DMS 273 (cell line): ENCODE data around the gene TMSB10.

Experiments used
- DNase-seq: peaks from one replicate; lab custom pipeline; 2025; ENCODE audit not compliant: unreplicated experiment; lab: John Stamatoyannopoulos, UW

The TMSB10 gene

DNA sequence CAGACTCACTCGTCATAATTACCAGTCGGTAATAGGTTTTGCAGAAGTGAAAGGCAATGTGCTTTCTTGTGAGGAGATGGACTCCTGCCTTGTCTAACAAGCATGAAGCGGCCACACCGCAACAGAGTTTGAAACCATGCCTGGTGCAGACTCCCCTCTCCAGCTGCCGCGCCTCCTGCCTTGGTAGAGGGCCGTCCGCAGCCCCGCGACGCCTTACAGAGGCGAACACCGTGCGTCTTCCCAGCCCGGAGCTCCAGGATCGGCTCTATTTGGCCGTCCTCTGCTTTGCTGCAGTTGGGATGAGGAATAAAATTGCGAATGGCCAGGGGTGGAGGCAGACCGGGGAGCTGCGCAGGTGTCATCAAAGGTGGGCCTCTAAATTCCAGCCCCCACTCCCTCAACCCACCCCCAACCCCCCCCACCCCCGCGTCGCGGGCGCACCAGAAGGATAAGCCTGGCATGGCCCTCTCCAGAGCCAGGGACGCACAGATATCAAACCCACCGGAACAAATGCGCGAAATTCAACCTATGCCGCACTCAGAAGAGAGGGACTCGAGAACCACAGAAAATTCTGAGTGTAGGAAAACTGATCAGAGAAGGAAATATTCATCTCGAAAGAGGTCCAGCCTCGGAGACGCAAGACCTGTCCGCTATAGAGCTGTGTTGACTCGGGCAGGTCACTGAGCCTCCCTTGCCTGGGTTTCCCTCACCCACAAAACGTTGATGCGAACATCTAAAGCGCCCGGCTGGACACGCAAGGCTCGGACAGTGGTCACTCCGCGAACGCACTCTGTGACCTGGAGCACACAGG is 25.7 kb upstream of the TMSB10 start:
- no peak for DNase-seq

DNA sequence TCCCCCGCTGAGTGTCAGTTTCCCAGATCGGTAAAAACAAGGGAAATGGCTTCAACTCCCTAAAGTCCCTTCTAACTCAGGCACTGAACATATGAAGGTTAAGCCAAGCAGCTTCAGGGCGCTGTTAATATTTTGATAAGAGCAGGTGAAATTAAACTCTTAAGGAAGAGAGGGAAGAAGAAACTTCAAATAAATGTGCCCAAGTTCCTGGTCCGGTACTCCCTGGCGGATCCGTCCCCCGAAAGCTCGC is 25.1 kb upstream of the TMSB10 start:
- no peak for DNase-seq

DNA sequence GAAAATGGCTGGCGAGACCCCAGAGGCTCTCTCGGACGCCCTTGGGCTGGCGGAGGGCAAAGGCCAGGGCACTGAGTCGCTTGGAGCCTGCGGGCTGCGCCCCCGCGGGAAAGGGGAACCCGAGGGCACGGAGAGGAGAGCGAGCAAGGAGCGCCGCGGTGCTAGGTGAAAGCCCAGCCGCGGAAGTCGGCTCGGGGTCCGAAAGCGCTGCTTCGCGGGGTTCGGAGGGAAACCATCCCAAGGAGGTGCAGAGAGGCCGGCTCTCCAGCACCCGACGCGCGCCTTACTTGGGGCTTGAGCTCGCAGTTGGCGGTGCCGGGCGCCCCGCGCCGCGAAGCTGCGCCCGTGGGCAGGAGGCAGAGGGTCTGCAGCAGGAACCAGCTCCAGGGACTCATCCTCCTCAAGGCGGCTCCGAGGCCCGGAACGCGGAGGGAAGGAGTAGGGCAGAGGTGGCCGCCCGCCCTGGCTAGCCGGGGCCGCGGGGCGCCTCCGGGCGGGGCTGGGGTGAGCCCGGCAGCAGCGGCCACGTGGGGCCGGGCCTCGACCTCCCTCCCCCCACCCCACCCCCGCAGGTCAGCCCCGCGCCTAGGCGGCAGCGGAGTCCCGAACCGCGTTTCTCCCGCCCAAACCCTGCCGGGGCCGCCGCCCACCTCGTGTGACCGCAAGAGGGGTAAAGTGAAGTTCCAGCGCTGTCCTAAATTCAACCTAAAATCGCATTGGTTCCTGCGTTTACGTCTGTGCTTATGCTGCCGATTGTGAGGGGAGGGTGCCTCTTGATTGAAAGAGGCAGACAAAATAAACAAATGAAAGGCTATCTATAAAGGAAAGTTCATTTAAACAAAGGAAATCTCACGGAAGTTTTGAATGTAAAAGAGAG is 24.6 kb upstream of the TMSB10 start, which contains the start of gene TRABD2A:
Gene TRABD2A, minus strand, starts transcription at position 440 of the 877 bp plus-strand sequence. Its CDS starts 45 bp downstream, at position 395.
- DNase-seq, result peak; percentile 75

DNA sequence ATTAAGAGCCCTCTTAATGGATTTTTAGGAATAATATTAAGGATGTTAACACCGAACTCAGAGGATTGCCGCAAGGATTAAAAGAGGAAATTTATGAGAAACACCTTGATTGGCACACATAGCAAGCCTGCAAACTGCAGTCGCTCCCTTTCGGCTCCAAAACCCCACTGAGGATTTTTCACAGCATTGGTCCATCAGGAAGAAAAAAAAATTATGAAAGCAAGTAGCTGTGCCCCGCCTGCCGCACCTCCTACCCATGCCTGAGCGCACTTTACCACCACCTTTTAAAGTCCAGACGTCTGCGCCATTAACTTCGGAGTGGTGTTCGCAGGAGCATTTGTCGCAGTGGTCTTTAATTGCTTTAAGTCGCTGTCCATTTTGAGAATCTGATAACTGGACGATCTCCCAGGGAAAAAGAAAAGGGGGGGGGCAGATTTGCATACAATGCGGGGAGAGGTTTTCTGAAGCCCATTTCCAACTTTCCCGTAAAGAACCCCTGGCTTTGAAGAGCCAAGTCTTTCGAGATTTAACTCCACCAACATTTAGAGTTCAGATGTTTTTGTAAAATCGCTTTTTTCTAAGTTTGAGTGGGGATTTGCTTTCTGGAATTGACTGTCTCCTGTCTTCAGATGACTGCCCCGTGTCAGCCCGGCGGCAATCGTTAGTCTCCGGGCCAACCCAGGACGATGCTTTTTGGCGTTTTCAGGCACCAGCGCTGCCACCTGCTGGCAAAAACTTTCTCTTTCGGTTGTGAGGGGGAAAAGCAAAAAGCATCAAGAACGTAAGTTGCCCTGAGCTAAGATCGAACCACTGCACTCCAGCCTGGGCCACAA is 23.7 kb upstream of the TMSB10 start:
- DNase-seq, result peak; percentile 93

DNA sequence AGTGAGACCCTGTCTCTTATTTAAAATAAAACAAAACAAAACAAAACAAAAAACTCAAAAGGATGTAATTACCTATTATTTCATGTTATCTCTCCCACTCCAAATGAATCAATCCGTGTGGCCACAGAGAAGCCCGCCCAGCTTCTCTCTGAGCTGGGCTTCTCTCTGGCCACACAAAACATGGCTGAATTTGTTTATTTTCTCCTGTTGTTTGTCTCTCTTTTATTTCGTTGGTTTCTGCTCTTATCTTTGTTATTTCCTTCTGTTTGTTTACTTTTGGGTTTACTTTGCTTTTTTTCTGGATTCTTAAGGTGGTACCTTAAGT is 23.1 kb upstream of the TMSB10 start:
- no peak for DNase-seq

DNA sequence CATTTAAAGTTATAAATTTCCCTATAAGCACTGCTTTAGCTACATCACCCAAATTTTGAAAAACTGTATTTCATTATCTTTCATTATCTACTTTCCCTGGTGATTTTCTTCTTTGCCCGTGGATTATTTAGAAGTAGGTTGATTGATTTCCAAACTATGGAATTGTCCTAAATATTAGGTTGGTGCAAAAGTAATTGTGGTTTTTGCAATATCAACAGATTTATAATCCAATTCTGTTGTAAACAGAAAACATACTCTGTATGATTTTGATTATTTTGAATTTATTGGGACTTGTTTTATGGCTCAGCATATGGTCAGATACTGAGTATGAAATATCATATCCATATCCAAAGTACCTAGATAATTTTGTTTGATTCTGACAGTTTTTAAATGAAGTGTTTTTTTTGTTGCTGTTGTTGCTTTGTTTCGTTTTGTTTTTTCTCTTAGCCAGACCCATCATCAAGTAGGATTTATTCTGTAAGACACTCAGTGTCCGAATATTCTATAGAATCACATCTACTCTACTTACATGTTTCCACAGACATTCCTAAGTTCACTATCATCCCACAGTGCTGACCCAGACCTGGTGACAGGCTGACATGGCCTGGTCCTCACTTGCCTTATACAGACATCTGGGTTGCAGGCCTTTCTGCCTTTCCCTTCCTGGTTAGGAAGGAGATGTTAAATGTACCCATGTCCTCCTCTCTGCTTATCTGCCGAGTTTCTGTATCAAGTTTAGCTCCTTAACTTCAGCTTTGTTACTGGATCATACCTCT is 22.5 kb upstream of the TMSB10 start:
- no peak for DNase-seq

DNA sequence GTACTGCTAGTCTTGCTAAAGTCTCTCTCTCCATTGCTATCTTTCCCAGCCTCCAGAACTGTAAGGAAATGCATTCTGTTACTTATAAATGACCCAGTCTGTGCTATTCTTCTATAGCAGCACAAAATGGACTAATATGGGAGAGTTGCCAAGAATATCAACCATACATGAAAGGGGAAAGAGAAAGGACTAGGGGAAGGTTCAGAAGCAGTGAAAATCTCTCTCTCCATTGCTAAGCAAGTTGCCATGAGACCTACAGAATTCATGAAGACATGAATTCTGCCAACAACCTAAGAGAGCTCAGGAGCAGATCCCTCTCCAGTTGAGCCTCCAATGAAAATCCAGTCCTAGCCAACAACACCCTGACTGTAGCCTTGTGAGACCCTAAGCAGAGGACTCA is 21.0 kb upstream of the TMSB10 start:
- DNase-seq, result no peak

DNA sequence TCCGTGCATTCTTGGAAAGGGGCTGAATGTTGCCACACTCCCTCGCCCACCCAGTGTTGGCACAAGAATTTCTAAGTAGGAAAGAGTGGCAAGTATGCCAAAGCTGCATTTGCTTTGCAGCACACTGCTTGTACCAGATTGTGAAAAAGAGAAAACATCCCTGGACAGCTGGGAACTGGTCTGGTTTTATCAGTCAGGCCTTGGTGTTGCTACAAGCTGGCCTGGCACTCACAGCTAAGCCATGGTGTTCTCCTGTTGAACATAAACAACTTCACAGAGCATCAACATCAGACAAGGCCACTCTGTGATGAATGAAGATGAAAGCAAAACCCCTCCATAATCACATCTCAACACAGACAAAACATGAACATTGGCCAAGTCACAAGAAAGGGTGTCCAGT is 20.3 kb upstream of the TMSB10 start:
- DNase-seq, result no peak

DNA sequence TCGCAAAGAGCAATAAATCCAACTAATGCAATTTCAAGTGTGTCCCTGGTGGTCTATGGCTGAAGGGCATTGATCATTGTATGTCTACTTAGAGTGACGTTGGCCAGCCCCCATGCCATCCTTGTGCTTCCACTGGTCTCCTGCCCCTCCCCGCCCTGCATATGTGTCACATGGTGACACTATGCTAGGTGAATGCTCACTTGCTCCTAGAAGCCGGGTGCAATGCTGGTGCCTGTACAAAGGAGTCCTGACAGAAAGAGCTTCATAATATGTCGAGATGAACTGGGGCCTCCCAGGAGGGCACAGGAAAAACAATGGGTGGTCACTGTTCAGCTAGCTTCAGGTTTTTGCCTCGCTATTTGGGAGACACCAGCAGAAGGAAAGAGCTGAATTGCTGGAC is 18.7 kb upstream of the TMSB10 start:
- DNase-seq, result no peak

DNA sequence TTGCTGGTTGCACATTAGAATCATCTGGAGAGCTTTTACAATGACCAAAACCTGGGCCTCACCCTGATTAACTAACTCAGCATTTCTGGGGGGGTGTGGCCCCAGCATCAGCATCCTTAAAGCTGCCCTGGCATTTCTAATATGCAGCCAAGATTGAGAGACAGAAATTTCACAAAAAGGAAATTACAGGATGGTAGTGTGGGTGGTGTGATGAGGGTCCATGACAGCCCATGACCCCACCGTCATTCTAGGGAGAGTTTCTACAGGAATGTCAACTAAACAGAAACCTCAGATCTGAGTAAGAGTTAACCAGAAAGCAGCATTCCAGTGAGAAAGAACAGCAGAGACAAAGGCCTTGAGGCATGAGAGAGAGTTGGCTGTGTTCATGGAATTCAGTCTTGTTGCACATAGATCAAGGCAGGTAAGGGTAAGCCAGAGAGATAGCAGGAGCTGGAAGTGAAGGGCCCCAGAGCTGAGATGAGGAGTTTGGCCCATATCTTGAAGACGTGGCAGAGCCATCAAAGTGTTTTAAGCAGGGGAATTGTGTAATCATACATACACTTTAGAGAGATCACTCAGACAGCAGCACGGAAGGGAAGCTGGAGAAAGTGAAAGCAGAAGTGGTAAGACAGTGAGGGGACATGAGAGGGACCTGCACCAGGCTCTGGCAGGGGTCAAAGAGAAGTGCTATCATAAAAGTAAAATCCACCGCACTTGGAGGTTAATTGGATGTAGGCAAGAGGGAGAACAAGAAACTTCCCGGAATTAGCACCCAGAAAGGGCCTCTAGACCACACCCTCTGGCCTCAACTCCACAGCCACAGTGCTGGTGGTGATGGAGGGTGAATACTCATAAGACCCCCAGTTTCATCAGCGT is 16.8 kb upstream of the TMSB10 start:
- DNase-seq, result no peak

DNA sequence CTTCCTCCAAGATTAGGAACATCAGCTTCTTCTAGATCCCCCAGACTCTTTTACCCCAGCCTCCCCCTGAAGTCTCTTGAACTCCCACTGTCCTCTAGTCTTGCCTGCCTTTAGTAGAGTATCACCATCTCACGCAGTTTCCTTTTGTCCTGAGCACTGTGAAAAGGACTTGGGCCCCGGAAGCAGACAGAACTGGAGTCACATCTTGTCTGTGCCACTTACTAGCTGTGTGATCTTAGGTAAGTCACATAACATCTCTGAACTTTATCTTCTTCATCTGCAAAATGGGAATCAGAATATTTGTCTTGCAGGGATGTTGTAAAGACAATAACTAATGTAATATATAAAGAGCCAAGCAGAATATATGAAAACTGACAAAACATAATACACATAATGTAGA is 16.1 kb upstream of the TMSB10 start:
- no peak for DNase-seq

DNA sequence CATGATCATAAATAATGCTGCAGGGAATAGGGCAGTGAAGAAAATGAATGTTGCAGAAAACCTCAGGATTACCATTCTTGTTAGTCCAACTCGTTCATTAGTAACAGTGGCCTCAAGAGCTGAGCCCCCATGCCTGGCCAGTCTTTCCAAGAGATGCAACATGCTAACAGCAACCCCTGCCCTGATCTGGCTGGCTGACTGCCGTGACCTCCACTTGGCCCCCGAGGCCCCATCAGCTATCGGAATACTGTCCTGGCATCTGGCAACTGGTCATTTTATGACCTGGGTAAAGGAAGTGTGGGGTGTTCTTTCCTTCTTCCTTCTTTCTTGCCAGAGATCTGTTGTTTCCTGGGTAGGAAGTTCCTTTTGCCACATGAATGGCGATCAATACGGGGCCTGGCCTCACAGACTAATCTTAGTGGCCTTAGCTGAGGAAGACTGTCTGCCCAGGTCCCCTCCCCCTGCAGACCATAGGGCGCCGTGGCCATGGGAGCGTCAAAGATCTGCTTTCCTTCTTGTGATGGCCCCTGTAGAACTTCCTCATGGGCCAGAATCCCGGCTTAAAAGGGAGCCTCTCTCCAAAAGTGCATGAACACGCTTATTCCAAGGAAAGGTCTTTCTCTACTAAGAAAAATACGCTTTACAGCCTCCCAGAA is 14.0 kb upstream of the TMSB10 start:
- DNase-seq, result no peak

DNA sequence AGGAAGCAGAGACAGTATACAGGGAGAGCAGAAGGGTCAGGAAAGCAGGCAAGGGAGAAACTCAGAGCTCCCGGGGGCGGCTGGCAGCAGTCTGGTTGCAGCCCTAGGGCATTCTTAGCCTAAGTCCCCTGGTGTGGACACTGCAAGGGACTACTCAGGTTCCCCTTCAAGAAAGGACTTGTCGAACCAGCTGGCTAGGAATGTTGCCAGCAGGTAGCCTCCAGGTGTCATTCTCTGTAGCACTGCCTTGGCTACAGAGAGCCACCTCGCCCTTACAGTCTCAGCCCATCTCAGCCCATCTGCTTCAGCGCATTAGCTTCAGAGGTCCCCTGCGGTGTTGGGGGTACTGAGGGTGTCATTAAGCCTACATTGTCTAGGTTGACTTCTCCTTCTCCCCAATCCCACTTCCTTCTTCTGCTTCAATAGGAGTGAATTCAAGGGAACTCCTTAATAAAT is 11.3 kb upstream of the TMSB10 start:
- peak; percentile 73 for DNase-seq

DNA sequence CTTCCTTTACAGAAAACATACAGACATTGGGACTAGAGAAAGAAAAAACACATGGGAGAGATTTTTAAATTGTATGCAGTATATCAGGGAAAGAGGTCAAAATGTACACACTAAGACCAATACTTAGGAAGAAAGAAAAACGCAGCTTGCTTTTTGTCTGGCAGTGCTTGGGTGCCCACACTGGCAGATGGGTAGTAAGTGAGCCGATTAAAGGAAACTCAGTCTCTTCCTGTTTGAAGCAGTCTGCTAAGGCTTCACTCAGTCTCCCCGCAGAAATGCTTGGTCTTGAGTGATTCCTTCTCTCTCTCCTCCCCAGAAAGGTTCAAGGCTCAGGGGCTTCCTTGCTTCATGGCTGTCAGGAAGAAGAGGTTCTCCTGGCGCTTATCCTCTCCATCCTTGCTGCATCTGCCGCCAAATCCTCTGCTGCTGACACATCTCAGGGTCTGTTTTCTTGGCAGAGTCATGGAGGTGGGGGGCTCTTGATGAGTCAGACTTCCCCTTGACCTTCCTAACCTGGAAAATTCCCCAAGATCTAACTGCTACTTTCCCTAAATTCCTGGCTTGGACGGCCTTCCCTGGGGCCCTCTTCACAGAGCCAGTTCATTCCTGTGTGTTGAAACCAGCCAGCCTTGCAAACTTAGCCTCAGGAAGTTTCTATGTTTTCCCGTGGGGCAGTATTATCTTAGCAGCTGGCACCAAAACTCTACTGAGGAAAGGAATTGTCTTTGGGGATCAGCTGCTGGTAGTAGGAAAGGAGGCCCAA is 10.5 kb upstream of the TMSB10 start:
- peak; percentile 68 for DNase-seq

DNA sequence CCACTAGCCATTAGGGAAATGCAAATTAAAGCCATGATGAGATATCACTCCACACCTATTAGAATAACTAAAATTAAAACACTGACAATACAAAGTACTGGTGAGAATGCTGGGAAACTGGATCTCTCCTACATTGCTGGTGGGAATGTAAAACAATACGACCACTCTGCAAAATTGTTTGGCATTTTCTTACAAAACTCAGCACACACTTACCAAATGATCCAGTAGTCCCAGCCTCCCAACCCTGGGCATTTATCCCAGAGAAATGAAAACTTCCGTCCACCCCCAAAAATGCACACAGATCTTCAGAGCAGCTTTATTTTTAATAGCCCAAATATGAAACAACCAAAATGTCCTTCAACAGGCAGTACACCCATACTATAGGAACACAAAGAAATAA is 8.9 kb upstream of the TMSB10 start:
- no peak for DNase-seq

DNA sequence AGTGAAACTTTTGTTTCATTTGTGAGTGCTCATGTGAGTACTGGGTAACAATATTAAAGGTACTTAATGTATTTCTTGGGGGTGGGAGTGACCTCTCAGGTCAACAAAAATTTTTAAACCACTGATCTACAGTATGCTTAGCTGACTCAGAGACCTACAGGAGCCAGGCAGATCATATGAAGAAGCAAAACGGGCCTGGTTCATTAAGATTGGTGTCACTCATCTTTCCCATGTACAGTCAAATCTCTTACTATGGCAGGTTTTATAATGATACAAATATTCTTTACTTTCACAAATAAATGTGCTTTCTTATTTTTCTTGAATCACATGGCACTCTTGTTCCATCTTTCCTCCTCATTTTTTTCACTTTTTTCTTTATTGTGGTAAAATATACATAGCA is 7.7 kb upstream of the TMSB10 start:
- no peak for DNase-seq

DNA sequence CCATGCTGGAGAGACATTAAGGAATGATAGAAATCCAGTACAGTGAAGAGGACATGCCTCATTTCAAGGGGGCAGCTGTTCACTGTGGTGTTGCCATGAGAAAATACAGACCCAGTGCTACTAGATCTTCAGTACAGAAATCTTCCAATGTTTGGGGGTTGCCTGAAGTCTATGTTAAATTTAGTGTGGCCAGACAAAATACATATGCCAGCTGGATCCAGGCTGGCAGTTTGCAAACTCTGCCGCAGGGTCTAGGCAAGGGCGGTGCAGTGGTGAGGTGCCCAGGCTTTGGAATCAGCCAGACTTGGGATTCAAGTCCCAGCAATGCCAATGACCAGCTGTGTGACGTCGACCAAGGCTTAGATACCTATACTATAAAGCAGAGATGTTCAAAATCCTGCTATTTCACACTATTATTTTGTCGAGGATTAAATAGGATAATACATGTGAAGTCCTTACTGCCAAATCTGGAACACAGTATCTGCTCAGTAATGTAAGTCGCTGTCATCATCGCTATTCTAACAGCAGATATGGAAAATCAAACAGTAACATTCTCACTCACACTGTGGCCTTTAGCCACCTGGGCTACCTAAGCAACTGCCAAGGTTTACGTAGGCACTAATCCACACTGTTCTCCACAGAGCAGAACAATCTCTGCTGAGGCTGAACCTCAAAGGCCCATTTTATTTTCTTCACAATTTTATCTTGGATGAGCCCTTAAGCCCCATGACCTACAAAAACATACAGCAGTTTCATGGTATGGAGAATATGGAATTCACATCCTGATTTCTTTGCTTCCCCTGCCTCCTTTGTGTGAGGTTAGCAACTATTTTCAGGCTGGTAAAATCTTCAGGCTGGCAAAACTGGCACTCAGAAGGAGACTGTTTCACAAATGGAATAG is 5.9 kb upstream of the TMSB10 start:
- no peak for DNase-seq

DNA sequence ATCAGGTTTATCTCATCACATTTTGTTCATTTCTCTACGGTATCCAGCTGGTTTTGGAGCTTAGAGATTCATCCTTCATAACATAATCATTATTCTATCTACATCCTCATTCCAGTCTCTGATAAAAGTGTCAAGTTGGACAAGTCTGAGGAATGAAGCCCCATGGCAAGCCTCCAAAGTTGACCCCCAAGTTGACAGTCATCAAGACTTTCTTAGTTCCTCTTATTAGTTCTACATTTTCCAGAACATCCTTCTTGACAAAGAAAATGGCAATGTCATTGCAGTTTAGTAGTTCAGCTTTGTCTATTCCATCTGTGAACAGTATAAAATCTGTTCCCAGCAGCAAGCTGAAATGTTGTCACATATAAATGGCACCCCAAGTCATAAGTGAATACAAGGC is 4.5 kb upstream of the TMSB10 start:
- no peak for DNase-seq
